GM18517 (cell line): Measurements from ENCODE around the gene ADGRD1.
A peak's percentile ranks its signal among the peaks of the same experiment; 100 is the strongest.

Experiments used
- ATAC-seq: cut with Tn5 transposase; IDR thresholded peaks from one replicate; pipeline ENCODE4 v1.9.1; 2021; ENCODE audit warnings: mild to moderate bottlenecking, moderate library complexity; ENCODE audit not compliant: unreplicated experiment

The ADGRD1 gene

GRCh38 chr12:131097202-131098177, 143.8 kb downstream of the ADGRD1 start:
- no peak for ATAC-seq

GRCh38 chr12:131098178-131098981, 144.7 kb downstream of the ADGRD1 start:
- no peak for ATAC-seq

GRCh38 chr12:131100031-131100674, 146.4 kb downstream of the ADGRD1 start:
- no peak for ATAC-seq

- no peak for ATAC-seq
These were observed 147.3 kb downstream of the ADGRD1 start for GRCh38 chr12:131101006-131101405.

- ATAC-seq, result peak; percentile 88
These were observed 148.2 kb downstream of the ADGRD1 start for GRCh38 chr12:131101703-131102492.

- no peak for ATAC-seq
These were observed 148.8 kb downstream of the ADGRD1 start for GRCh38 chr12:131102493-131102931.

- no peak for ATAC-seq
These were observed 149.4 kb downstream of the ADGRD1 start for GRCh38 chr12:131102991-131103668.

GRCh38 chr12:131103669-131104462, 150.2 kb downstream of the ADGRD1 start:
- no peak for ATAC-seq

- ATAC-seq, result peak; percentile 62
These were observed 151.0 kb downstream of the ADGRD1 start for GRCh38 chr12:131104463-131105350.

- ATAC-seq, result no peak
These were observed 151.6 kb downstream of the ADGRD1 start for GRCh38 chr12:131105351-131105735.

- no peak for ATAC-seq
These were observed 152.1 kb downstream of the ADGRD1 start for GRCh38 chr12:131105736-131106348.

- no peak for ATAC-seq
These were observed 152.7 kb downstream of the ADGRD1 start for GRCh38 chr12:131106349-131106941.

- ATAC-seq, result no peak
These were observed 154.7 kb downstream of the ADGRD1 start for GRCh38 chr12:131108177-131108955.

- no peak for ATAC-seq
These were observed 157.7 kb downstream of the ADGRD1 start for GRCh38 chr12:131111446-131111845.

- ATAC-seq, result no peak
These were observed 158.3 kb downstream of the ADGRD1 start for GRCh38 chr12:131112021-131112420.

- ATAC-seq, result no peak
These were observed 159.1 kb downstream of the ADGRD1 start for GRCh38 chr12:131112700-131113290.
